ENCODE data around the gene GLRX5.

Gene GLRX5

DNA sequence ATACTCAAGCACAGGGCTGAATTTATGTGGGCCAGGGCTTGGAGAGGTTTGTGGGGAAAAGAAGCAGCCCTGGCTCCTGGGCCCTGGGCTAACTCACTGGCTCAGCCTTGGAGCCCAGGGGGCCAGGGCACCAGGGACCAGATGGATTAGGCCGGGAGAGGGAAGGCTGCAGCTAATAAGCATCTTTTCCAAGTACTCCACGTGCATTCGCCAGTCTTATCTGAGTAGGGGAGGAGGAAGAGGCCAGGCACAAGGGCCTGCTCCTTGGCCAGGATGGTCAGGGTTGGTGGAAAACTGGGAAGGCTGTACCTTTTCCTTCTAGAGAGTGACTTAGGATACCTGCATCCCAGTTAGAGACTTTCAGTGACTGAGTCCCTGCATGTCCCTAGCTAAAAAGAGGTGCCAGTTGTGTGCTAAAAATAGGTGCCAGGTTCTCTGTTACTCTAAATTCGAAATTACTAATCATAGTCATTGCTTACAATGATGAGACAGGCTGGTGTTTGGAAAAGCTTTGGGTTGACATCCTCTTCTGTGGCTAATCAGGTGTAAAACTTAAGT lies 1.3 kb downstream of the GLRX5 start:
- DNase-seq (ENCODE audit: low read depth), result no peak

DNA sequence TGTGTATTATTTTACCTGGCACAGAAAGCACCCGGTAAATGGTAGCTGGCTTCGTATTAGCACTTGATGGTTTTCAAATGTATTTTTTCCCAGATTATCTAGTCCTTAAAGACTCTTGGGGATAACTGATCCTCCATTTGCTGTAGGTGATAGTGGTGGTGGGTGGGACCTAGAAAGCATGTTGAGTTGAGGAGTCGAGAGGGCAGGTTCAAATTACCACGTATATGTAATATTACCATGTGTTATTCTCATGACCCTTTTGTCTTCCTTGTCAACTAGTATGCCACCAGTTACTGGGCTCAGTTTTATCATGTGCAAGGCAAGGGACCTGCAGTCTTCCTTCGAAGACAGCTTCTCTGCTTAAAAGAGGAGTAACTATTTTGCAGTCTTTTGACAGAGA lies 1.8 kb downstream of the GLRX5 start:
- DNase-seq (ENCODE audit: low read depth), result no peak

DNA sequence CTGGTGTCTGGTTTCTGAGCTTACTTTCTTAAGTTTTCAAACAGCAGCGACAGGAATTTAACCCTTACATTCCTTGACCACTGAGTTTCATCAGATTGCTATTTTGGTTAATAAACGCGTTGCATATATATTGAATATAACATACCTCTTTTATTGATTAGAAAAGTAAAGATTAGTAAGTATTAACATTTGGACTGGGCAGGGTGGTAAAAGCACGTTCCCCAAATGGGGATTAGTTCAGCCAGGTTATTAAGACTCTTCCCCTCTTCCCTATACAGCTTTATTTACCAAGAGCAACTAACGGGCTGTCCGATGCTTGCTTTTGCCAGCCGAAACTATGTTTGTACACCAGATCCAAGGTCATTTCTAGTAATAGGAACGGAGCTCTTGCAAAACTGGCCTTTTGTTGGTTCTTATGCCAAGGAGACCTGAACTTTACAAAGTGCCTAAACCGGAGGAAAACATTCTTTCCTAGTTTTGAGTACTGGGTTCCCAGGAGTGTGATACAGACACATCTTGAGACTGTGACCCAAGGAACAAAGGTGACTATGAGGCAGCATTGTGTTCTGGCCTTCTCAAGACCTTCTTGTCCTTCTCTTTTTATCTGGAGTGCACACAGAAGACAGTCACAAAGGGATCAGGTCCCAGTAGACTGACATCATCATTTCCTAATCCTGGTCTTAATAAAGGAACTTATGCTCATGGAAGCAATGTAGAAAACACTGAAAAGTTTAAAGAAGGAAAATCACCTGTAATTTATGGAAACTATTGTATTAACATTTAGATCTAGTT lies 2.6 kb downstream of the GLRX5 start:
- no peak for DNase-seq (ENCODE audit: low read depth)

- no peak for DNase-seq (ENCODE audit: low read depth)
Measured at GRCh38 chr14:95538801-95539509, 4.1 kb downstream of the GLRX5 start.

GRCh38 chr14:95540236-95540855 lies 5.5 kb downstream of the GLRX5 start:
- DNase-seq (ENCODE audit: low read depth), result no peak

GRCh38 chr14:95541346-95541745 lies 6.5 kb downstream of the GLRX5 start:
- DNase-seq (ENCODE audit: low read depth), result no peak

- DNase-seq (ENCODE audit: low read depth), result no peak
Measured at GRCh38 chr14:95541932-95542930, 7.4 kb downstream of the GLRX5 start.

DNA sequence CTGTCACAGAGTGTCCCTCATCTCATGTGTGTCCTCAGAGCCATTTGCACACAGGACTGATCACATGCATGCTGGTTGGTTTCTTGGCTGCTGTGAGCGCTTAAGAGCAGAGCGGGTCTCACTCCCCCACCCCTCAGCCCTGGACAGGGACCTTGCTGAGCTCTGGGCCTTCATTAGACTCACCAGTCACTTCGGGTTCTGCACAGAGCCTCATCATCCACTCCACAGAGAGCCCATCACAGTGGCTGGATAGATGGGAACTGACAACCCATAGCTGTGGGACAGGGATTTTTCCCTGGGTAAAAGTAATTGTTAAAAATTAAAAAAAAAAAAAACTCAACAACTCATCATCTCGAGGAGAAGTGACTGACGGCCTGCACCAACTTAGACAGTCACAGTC lies 8.2 kb downstream of the GLRX5 start:
- no peak for DNase-seq (ENCODE audit: low read depth)

- no peak for DNase-seq (ENCODE audit: low read depth)
Measured at GRCh38 chr14:95544588-95544987, 9.7 kb downstream of the GLRX5 start.

DNA sequence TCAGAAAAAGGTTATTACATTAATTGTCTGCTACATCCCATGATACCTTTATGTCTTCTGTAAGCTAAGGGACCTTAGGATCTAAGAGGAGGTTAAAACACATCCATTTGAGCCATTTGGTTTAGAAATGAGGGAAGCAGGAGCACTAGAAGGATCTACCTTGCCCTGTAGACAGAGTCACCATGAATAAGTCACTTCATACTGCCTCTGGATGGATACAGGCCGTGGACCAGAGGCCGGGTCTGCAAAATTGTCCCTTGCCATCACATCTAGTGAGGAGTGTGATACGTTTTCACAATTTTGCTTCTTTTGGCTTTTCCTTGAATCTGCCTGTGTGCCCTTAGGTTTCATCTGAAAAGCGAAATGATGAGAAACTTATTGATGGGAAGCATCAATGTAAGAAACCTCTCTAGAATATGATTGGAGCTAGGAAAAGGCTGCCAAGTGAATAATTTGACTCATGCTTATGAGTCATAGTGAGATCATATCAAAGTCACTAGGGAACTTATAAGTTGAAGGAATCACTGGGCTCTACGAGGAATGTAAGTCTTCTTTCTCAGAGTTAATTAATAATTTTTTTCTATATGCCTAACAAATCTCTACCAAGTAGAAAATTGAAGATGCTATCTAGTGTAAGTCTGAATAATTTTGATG lies 10.8 kb downstream of the GLRX5 start:
- no peak for DNase-seq (ENCODE audit: low read depth)

DNA sequence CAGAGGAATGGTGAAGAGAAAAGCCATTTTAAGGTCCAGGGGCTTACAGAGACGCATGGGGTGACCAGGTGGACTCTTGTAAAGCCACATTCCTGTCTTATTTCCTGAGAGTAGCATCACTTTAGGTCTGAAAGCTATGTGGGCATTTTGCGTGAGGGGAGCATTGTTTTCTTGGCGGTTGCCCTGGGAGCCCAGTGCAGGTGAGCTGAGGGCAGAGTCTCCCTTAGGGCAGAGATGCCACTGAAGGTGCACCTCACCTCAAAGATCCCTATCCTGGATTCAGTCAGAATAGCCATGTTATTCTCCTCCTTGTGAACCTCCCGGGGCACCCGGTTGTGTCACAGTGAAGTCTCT lies 12.4 kb downstream of the GLRX5 start:
- DNase-seq (ENCODE audit: low read depth), result no peak

DNA sequence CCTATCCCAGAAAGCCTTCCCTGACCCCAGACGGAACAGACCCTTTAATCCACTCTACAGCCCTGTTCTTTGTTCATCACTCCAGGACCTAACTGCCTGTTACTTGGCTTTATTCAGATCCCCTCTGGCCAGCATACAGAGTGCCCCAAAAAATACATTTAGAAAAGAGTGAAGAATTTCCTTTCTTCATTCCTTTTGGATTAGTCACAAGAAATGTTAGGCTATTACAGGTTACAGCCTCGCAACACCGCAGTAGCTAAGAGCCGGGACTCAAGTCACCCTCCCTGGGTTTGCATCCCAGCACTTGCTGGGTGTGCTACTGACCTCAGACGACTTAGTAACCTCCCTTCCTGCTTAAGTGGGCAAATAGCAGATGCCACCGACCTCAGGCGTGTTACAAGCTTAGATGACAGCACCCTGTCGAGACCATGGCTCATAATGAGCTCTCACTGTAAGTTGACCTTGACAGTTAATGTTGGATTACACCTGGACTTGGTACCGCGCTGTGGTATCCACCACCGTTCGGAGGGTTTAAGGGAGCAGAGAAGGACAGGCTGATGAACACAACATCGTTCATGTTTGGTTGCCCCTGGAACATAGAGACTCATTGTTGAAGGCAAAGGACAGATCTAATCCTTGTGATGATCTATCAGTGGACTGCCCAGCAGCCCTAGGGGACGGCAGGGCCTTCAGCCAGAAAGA lies 12.9 kb downstream of the GLRX5 start:
- DNase-seq (ENCODE audit: low read depth), result no peak

DNA sequence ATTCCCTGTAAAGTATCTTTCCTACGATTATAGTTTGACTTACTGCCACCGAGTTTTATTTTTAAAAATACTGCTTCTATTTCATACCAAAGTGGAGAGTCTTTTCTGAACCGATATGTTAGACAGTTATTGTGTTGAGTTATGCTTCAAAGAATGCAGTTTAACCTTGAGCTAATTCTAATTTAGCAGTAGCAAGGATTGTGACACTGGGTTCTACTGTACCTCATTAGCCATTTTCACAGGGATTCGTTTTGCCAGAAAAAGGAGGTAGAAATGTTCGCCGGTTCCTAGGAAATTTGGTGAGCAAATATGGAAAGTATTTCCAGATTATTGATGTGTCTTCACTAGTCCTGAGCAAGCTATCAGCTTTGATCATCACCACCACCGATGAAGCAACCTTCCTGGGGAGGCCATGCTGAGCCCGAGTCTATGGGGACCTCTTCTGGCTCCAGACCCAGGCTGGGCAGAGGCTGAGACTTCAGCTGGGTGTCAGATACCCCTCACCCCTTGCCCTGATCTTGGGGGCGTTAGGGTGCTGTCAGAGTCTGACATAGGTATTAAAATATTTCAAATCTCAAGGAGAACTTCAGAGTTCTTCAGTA lies 13.6 kb downstream of the GLRX5 start:
- DNase-seq (ENCODE audit: low read depth), result no peak

DNA sequence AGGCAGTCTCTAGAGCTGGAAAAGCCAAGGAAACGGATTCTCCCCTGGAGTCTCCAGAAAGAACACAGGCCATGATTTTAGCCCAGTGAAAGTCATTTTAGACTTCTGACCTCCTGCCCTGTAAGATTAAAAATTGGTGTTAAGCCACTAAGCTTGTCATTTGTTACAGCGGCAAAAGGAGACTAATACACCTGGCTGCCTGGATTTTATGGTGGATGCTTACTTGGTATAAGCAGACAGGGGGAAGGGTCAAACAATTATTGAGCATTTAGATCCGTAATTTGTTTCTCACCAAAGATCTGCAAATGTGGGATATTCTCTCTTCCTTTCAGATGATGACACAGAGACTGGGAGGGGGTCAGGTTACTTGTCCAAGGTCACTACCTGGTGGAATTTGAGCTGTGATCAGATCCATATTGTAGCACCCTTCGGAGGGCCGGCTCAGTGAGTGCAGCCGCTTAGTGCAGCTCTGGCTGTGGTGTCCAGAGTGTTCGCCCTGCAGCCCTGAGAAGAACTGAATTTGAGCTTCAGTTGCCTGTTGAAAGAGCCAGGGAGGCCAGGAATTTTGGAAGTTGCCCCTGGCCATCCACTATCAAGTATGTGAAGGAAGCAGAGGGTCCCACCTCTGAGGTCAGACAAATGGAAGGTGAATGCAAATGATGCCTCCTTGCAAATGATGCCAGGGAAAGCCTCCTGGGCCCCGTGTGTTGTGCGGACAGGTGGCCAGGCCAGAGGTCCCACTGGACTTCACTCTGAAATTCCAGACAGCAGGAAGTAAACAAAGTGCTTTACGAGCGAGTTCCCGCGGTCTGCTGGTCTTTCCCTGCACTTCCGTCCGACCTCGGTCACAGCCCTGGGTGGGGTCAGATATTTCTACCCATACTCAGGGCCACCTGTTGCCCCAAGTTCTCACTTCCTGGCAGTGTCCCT lies 15.1 kb downstream of the GLRX5 start:
- no peak for DNase-seq (ENCODE audit: low read depth)

DNA sequence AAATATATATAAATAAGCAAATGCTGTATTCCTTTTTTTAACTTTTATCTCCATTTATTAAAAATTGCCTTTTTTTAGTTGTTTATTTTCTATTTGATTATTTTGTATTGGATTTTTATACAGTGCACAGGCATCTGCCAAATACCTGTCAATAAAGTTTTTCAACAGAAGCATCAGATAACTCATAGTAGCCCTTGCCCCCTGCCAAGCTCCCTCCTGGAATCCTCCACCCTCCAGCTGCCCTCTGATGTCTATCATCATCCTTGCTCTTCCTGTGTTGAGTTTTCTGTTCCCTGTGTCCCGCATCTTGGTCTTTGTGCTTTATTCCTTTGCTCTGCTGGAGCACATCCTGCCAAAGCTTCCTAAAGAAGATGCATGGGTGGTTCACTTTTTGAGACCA lies 16.6 kb downstream of the GLRX5 start:
- DNase-seq (ENCODE audit: low read depth), result no peak

- DNase-seq (ENCODE audit: low read depth), result no peak
Measured at GRCh38 chr14:95553141-95553540, 18.3 kb downstream of the GLRX5 start.

DNA sequence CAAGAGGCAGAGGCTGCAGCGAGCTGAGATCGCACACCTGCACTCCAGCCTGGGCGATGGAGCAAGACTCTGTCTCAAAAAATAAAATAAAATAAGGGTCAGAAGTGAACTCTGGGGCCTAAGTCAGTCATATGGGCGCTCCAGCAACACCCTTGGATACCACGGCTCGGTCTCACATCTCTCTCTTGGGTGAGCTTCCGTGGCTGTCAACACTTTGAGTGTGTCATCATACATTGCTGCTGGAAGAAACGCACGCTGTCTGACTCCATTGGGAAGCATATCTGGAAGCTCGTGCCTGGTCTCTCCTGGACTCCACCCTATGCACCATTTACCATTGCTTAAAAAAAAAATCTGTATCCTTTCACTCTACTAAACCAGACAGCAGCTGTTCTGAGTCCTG lies 20.2 kb downstream of the GLRX5 start:
- DNase-seq (ENCODE audit: low read depth), result no peak

DNA sequence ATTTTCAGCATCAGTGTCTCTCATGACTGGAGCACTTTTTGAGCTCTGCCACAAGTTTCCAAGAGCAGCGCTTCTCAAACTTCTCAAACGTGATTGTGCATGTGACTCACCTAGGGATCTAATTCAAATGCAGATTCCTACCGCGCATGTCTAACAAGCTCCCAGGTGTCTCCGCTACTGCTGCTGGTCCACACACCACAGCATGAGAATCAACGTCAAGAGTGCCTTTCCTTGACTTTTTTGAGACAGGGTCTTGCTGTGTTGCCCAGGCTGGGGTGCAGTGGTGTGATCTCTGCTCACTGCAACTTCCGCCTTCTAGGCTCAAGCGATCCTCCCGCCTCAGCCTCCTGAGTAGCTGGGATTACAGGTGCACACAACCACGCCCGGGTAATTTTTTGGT lies 22.4 kb downstream of the GLRX5 start:
- no peak for DNase-seq (ENCODE audit: low read depth)

DNA sequence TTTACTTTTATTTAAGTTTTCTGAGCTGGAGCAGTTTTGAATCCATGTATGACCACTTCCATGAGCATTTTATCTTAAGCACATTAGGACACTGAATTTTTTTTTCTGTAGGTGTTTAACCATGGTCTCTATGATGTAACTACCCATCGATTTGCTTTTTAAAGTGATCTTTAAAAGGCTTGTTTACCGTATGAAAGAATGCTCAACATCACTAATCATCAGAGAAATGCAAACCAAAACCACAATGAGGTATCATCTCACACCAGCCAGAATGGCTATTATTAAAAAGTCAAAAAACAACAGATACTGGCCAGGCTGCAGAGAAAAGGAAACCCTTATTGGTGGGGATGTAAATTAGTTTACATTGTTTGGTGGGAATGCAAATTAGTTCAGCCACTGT lies 23.0 kb downstream of the GLRX5 start:
- no peak for DNase-seq (ENCODE audit: low read depth)

Data from activated gamma-delta T cell treated with anti-CD3 and anti-CD28 coated beads, Interleukin-2, amount 50 U/mL, for 16 hours (primary cell).